Fibroblast of lung (primary cell): ENCODE measurements around the gene NAA38. TPM values are rescaled to one million over a fixed set of nuclear protein-coding genes. Genes with fewer than 3 reads are reported as not detected.

Experiments
- DNase-seq, 2 donors: peaks; one replicate each; pipeline versions ENCODE4 v3.0.0 to v3.0.0-alpha.2; 2010; ENCODE audit warnings: low read depth in 2 of 2
- H2AFZ ChIP-seq: 2 replicates; pipeline ENCODE4 v1.5.1; 2012; ENCODE audit warnings: low read length, control low read depth, inconsistent platforms
- H3K27ac ChIP-seq: 2 replicates; pipeline ENCODE4 v1.5.1; 2011; ENCODE audit warnings: low read length, control low read depth; ENCODE audit not compliant: insufficient read depth
- H3K27me3 ChIP-seq: 2 replicates; pipeline ENCODE4 v1.5.1; 2011; ENCODE audit warnings: mild to moderate bottlenecking, low read length; ENCODE audit not compliant: control insufficient read depth, insufficient read depth
- H3K36me3 ChIP-seq: 2 replicates; pipeline ENCODE4 v1.5.1; 2011; ENCODE audit warnings: low read length; ENCODE audit not compliant: control insufficient read depth, insufficient read depth
- H3K4me1 ChIP-seq: 2 replicates; pipeline ENCODE4 v1.5.1; 2011; ENCODE audit warnings: low read length; ENCODE audit not compliant: control insufficient read depth, insufficient read depth; ENCODE audit errors: extremely low read depth
- H3K4me2 ChIP-seq: 2 replicates; pipeline ENCODE4 v1.5.1; 2011; ENCODE audit warnings: low read length, control low read depth; ENCODE audit not compliant: insufficient read depth; ENCODE audit errors: extremely low read depth
- H3K4me3 ChIP-seq, 4 experiments: fragments of 200-600 bp in 1 of 4; sonication (generic) in 1 of 4; replicated peaks in 1 of 4; 2 replicates each; pipeline ENCODE4 v1.5.1; 2011 to 2016; ENCODE audit warnings: low read length in 4 of 4, low read depth in 3 of 4, mild to moderate bottlenecking in 3 of 4, control low read depth in 2 of 4, inconsistent platforms in 1 of 4, mixed read lengths in 1 of 4; ENCODE audit not compliant: insufficient read depth in 1 of 4; ENCODE audit errors: control extremely low read depth in 1 of 4
- H3K79me2 ChIP-seq: 2 replicates; pipeline ENCODE4 v1.5.1; 2012; ENCODE audit warnings: mild to moderate bottlenecking, low read length, inconsistent platforms; ENCODE audit not compliant: control insufficient read depth, insufficient read depth
- H3K9ac ChIP-seq: 2 replicates; pipeline ENCODE4 v1.5.1; 2011; ENCODE audit warnings: mild to moderate bottlenecking, low read length, control low read depth; ENCODE audit not compliant: insufficient read depth
- H3K9me3 ChIP-seq: 2 replicates; pipeline ENCODE4 v1.5.1; 2012; ENCODE audit warnings: low read depth, low read length; ENCODE audit not compliant: control insufficient read depth, insufficient read depth
- H4K20me1 ChIP-seq: 2 replicates; pipeline ENCODE4 v1.5.1; 2011; ENCODE audit warnings: low read length; ENCODE audit not compliant: control insufficient read depth, insufficient read depth; ENCODE audit errors: extremely low read depth
- CTCF ChIP-seq, 2 donors: IDR thresholded peaks in 1 of 2; conservative IDR thresholded peaks in 1 of 2; 1 replicate in 1 of 2; 2 replicates in 1 of 2; pipeline ENCODE4 v1.5.1; 2011 to 2012; ENCODE audit warnings: low read length in 2 of 2, control low read depth in 1 of 2, inconsistent platforms in 1 of 2, low read depth in 1 of 2, mild to moderate bottlenecking in 1 of 2
- EZH2 ChIP-seq: IDR thresholded peaks from 2 replicates; pipeline ENCODE4 v1.5.1; 2012; ENCODE audit warnings: low read length, control low read depth, mild to moderate bottlenecking; ENCODE audit errors: missing control alignments
- polyA plus RNA-seq, 2 donors: library from polyadenylated mRNA; depleted of rRNA in 1 of 2; stranded (reverse) in 1 of 2; unstranded in 1 of 2; fragments of >200 nt; gene quantifications; 2 replicates each; pipeline ENCODE4 v1.2.1, GENCODE V29; 2011 to 2012; ENCODE audit warnings: missing spikeins in 1 of 2
- total RNA-seq: library from RNA; depleted of rRNA; stranded (reverse); fragments of >200 nt; gene quantifications from 2 replicates; pipeline ENCODE4 v1.2.1, GENCODE V29; 2014

Gene NAA38
- total and polyA plus RNA-seq, 2 donors (not counting 1 experiment from before 2014, with no cell fraction given) = 31.0 to 78.9 TPM

GRCh38 chr17:7838090-7839075, 19.0 kb downstream of the NAA38 start:
- peak overlapping the region; percentile 40 for H3K9ac ChIP-seq
- peaks cover 27% of the 10 kb centered on the region for H3K79me2 ChIP-seq
- TF ChIP-seq CTCF (conservative IDR thresholded peaks at IDR 0.05 in 1 of 2, IDR thresholded peaks at IDR 0.05 in 1 of 2; ENCODE audit: low read depth in 1 of 2, low read length in 2 of 2) = no peak
- TF ChIP-seq EZH2 = no peak
- H3K4me2 ChIP-seq = peak overlapping the region; percentile 76
- no peak overlapping the region for H2AFZ ChIP-seq
- no peaks in the 10 kb centered on the region for H3K27me3 ChIP-seq
- no peaks in the 10 kb centered on the region for H4K20me1 ChIP-seq
- H3K36me3 ChIP-seq = peaks cover 7% of the 10 kb centered on the region
- peak; percentile 75 to 88 for DNase-seq
- peak overlapping the region; percentile 98 for H3K27ac ChIP-seq
- peak overlapping the region; percentile 15 to 92 (median 56) for H3K4me3 ChIP-seq
- H3K9me3 ChIP-seq = no peaks in the 10 kb centered on the region
- H3K4me1 ChIP-seq = peaks cover 26% of the 10 kb centered on the region

- no peak for DNase-seq
- Histone ChIP-seq H3K9ac (peak overlapping the region; percentile 20), H3K9me3 (no peaks in the 10 kb centered on the region), H3K79me2 (peaks cover 24% of the 10 kb centered on the region), H3K4me2 (peak overlapping the region; percentile 76), H4K20me1 (no peaks in the 10 kb centered on the region), H2AFZ (no peak overlapping the region), H3K4me1 (peaks cover 26% of the 10 kb centered on the region), H3K36me3 (peaks cover 7% of the 10 kb centered on the region), H3K4me3 (peak overlapping the region; percentile 15 to 92 (median 46)), H3K27me3 (no peaks in the 10 kb centered on the region), H3K27ac (peak overlapping the region; percentile 98)
- no peak for TF ChIP-seq CTCF (conservative IDR thresholded peaks at IDR 0.05 in 1 of 2, IDR thresholded peaks at IDR 0.05 in 1 of 2; ENCODE audit: low read depth in 1 of 2, low read length in 2 of 2)
- TF ChIP-seq EZH2 = no peak
Measured at GRCh38 chr17:7837408-7838088, 19.8 kb downstream of the NAA38 start.
